D721Med (cell line): ENCODE data around the gene RHO.

Experiments used
- DNase-seq: peaks from one replicate; pipeline ENCODE4 v3.0.0; 2011; ENCODE audit warnings: low spot score; ENCODE audit not compliant: insufficient read length
- FAIRE-seq: peaks from 2 replicates; lab custom pipeline; 2011; peaks lifted over from hg19 to GRCh38; lab: Jason Lieb, UNC
- TF ChIP-seq, protein P1 (sequence below): IDR thresholded peaks from 2 replicates; pipeline ENCODE4 v1.5.1; 2012; ENCODE audit warnings: mild to moderate bottlenecking, control low read depth; ENCODE audit not compliant: insufficient read depth; ENCODE audit errors: missing control alignments

Gene RHO

DNA sequence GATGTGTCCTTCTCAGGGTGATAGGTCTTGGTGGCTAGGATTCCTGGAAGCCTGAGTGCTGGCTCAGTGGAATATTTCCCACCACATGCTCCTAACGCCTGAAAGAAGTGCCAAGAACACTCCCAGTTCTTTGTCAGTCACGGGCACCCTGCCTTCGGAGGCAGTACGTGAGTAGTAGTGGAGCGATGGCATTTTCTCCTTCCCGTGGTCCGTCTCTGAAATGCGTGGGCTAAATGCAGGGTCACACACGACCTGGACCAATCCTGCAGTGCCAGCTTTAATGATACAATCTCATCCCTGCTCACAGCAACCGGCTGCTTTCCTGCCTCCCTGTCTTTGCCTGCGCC lies 29.1 kb downstream of the RHO start:
- FAIRE-seq, result no peak
- DNase-seq, result no peak
- TF ChIP-seq, protein P1, sequence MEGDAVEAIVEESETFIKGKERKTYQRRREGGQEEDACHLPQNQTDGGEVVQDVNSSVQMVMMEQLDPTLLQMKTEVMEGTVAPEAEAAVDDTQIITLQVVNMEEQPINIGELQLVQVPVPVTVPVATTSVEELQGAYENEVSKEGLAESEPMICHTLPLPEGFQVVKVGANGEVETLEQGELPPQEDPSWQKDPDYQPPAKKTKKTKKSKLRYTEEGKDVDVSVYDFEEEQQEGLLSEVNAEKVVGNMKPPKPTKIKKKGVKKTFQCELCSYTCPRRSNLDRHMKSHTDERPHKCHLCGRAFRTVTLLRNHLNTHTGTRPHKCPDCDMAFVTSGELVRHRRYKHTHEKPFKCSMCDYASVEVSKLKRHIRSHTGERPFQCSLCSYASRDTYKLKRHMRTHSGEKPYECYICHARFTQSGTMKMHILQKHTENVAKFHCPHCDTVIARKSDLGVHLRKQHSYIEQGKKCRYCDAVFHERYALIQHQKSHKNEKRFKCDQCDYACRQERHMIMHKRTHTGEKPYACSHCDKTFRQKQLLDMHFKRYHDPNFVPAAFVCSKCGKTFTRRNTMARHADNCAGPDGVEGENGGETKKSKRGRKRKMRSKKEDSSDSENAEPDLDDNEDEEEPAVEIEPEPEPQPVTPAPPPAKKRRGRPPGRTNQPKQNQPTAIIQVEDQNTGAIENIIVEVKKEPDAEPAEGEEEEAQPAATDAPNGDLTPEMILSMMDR, result no peak

DNA sequence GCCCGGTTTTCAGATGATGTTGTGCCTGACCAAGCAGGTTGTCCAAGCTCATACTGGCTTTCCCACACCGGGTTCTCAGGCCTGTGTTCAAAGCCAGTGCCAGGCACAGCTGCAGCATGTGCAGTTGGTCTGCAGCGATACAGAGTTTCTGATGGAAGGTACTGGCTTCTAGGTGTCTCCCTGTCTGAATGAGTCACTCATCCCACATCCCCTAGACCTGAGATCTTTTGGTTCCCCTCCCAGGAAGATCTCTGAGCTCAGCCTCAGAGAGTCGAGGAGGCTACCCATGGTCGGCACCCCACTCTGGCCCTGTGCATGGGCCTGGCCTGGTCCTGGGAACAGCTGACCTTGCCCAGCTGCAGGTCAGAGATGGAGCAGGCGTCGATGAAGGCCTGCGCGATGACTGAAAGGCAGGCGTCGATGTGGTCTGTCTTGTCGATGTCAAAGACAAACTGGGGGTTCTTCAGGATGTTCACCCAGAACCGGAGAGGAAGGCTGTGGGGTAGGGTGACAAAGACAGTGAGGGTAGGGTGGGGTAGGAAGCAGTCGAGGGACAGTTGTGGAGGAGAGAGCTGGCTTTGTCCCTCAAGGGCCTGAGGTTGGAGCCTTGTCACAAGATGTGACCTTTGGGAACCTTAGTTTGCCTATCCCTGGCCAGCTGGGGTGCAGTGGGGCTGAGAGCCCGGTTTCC lies 29.8 kb downstream of the RHO start:
- no peak for DNase-seq

DNA sequence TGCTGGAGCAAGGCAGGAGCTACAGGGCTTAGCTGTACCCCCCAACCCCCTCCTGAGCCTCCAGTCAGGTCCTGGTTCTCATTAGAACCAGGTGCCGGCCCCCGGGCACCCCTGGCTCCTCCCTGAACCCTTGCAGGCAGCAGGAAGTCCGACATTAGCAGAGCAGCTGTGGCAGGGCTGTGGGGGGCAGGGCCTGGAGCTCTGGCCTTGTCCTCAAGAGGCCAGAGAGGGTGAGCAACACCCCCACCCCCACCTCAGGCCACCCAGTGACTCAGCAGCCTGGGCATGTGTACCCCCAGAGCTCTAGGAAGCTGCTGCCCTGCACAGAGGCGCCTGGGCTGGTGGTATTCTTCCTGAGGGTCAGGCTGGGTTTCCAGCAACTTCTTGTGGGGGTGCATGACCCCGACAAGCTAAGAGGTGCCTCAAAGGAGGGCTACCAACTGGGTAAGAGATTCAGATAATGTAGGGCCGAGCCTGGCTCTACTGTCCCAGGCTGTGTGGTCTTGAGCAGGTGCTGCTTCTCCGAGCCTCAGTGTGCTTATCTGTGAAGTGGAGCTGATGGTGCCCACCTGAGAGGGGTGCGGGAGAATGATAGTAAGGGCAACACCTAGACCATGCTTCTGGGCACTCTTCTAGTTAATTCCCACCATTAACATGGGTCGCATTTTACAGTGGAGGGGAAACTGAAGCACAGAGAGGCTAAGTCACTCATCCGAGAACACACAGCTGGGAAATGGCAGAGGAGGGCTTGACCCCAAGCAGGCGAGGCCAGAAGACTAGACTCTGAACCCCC lies 30.5 kb downstream of the RHO start:
- no peak for DNase-seq
- FAIRE-seq, result no peak

More for the DNA sequence above, 29.8 kb downstream of the RHO start:
- no peak for FAIRE-seq
- TF ChIP-seq, protein P1, result no peak

DNA sequence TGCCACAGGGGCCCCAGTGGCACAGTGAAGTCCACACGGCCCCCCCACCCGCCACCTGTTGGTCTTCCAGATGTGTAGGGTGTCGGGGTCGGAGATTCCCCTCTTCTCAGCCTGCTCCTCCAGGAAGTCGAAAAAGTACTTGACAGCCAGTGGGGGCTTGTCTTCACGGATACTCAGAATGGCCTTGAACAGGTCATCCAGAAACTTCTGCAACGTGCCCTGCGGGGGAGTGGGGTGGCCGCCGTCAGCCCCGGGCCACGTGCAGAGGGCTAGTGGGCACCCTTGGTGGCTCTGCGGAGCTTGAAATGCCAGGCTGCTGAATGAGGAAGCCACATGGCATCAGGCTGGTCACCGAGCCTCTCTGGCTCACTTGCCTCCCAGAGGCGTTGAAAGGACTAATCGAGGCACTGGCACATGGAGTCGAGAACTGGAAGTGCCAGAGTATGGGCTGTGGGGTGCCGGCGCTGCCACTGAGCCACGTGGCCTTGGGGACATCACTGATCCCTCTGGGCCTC lies 31.2 kb downstream of the RHO start:
- FAIRE-seq (no peak), DNase-seq (no peak)
- TF ChIP-seq, protein P1, result no peak

More for the DNA sequence above, 30.5 kb downstream of the RHO start:
- TF ChIP-seq, protein P1, result no peak

DNA sequence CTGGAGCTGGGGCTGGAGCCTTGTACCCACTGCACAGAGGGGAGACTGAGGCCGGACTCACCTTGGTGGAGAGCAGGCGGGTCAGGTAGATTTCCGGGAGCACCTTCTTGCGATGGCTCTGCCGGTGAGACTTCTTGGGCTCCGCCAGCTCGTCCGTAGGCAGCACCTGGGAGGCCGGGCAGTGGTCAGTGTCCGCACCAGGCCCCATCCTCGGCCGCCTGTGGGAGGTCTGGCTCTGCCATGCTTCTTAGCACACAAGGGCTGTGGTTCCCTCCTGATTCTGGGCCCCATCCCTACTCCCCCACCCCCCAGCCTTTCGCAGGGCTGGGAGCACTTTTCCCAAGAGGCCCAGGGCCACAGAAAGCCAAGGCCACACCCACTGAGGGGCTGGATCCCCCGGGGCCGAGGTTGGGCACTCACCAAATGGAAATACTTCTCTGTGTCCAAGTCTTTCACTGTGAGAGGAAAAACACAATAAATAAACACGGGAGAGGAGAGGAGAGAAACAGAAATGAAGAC lies 31.9 kb downstream of the RHO start:
- DNase-seq (no peak), FAIRE-seq (no peak)
- TF ChIP-seq, protein P1, result no peak

DNA sequence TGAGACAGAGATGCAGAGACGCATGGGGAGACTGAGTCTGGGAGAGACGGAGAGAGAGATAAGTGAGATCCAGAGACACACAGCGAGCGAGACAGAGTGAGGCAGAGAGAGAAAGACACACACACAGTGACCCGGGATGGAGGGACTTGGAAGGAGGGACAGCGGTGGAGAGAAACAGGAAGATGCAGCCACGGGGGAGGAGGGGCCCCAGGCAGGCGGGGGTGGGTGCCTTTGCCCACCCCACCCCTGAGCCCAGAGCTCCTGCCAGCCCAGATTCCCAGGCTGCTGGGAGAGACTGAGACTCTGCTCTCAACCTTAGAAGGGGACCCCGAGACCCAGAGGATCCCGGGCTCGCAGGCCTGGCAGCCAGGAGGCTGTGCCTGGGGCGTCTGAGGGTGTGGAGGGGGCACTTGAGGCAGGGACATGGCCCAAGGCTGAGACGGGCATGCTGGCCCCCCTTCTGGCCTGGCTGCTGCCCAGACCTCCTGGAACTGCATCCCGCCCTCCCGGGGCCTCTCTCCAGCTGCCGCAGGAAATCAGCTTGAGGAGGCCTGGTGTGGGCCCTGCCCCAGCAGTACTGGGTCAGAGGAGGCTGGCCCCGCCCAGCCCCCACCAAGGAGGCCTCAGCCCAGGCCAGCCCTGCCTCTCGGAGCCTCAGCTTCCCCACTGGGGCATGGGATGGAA lies 32.6 kb downstream of the RHO start:
- DNase-seq (no peak), FAIRE-seq (no peak)
- TF ChIP-seq, protein P1, result no peak
